HG03108 (cell line): Measurements from ENCODE around the gene USHBP1.

Experiments used
- ATAC-seq: cut with Tn5 transposase; IDR thresholded peaks from one replicate; pipeline ENCODE4 v1.9.1; 2021; ENCODE audit warnings: moderate library complexity; ENCODE audit not compliant: unreplicated experiment

Gene USHBP1

GRCh38 chr19:17264641-17264979 lies at the start of gene USHBP1:
TSS of gene USHBP1 (minus strand) at chr19:17264745. CDS start at chr19:17264299, 446 bp downstream.
- ATAC-seq: no peak

DNA sequence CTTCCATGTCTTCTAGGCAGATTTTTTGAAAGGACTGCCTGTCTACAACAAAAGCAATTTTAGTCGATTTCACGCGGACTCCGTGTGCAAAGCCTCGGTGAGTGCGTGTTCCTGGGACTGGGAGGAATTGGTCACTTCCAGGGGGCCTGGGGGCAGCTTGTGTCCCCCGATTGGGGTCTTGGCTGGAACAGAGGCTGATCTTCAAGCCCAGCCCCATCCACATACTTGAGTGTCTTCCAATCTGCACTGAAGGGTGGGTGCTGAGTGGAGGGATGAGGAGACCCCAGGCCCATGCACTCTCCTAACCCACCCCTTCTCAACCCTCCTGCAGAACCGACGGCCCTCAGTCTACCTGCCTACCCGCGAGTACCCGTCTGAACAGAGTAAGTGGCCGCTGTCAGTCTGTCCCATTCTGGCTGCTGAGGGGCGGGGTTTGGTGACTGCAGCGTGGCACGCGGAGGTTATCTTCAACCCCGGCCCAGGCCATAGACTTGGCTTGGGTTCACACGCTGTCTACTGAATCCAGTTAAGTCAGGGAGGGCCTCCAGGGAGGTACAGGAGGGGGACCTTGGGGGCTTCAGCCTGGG lies 49.6 kb upstream of the USHBP1 start:
- no peak for ATAC-seq

- no peak for ATAC-seq
Observed at GRCh38 chr19:17312189-17313113, 47.9 kb upstream of the USHBP1 start.

DNA sequence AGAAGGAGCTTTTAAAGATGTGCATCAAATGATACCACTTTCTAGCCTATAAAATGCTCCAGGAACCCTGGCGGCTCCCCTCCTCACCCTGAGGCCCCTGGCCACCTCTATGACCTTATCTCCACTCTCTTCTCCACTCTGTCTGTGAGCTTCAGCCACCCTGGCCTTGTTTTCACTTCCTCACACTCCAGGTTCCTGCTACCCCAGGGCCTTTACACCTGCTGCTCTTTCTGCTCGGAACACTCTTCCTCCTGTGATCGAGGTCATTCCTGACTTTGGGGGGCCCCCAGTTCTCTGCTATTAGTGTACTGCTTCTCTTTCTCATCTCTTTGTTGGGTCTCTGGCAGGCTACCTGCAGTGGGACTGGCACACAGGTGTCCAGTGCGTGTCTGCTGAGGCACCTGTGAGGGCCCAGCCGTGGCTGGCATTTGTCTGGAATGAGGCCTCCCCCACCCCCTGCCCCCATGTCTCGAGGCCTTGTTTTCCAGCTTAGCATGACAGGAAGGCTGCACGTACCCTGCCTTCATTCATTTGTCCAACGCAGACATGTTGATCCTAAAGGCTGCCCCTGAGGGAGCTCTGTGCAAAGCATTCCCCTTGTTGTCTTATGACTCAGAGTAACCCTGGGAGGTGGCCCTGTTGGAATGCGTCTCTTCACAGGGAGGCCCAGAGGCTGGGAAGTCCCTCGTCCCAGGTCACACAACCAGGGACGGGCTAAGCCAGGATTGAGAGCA lies 47.1 kb upstream of the USHBP1 start:
- ATAC-seq: no peak

DNA sequence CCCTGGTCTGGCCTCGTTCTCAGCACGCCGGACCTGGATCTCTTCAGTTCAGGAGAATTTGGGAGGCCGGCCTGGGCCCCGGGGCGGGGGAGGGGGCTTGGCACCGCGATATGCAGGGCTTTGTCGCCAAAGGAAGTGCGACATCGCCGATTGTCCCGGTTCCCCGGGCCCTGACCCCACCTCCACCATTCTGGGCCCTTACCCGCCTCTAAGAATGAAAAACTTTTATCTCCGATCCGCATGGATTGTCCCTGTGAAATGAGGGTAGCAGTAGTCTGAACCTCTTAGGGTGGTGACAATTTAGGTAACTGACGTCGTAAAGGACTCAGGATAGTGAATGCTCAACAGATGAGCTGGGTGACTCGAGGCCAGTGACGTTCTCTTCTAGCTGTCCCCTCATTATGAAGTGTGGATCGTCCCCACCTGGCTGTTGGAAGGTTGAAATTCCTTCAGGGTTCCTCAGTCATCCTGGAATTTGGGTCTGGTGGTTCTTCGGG lies 45.5 kb upstream of the USHBP1 start:
- no peak for ATAC-seq

- peak; percentile 45 for ATAC-seq
Observed at GRCh38 chr19:17309198-17309964, 44.8 kb upstream of the USHBP1 start, which contains the start of gene DDA1. TSS of gene DDA1 (plus strand) at chr19:17309563. CDS start at chr19:17309655, 92 bp downstream.

GRCh38 chr19:17307876-17308377 lies 43.4 kb upstream of the USHBP1 start:
- no peak for ATAC-seq

DNA sequence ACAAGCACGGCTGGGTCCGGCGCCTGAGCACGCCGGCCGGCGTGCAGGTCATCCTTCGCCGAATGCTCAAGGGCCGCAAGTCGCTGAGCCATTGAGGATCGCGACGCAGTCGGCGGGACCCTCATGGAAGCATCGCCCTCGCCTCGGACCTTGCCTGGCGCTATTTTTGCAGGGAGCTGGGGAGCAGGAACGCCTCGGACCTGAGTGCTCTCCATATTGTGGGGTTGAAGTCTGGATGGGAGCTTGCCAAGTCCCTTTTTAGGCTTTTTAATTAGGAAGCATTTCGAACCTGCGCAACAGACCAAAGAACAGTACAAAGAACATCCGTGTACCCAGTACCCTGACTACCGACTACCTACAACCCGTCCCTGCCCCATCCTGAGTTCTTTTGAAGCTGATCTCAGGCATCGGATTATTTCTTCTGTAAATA lies 41.8 kb upstream of the USHBP1 start:
- ATAC-seq: no peak

DNA sequence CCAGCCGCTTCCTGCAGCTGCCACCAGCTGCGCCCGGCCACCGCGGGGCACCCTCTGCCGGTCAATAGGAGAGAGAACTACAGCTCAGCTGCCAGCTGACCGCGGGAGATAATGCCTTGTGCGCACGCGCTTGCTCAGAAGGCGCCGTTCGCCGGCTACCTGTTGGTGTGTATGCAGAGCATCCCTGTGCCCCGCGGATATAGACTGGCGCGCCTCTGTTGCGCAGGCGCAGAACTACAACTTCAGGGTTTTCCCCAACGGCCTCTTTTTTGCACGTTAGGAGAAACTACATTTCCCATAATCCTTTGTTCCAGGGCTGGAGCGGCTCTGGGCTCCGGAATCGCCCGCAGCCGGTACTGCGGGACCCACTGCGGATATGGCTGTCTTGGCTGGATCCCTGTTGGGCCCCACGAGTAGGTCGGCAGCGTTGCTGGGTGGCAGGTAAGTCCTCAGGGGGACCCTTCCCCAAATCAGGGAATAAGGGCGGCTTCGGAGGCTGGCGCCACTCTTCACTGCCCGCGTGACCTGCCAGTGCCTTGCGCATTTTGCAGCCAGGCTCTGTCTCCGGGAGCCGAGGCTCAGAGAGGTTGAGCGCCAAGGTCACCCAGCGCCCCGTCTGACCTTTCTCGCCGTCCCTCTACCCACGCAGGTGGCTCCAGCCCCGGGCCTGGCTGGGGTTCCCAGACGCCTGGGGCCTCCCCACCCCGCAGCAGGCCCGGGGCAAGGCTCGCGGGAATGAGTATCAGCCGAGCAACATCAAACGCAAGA lies 41.2 kb upstream of the USHBP1 start, which contains the start of gene MRPL34:
Gene MRPL34 (plus strand): TSS at position 356 of the 768 bp plus-strand sequence. CDS start 21 bp downstream, at position 377.
- ATAC-seq: peak; percentile 63

GRCh38 chr19:17305216-17305516 lies 40.6 kb upstream of the USHBP1 start:
- ATAC-seq: no peak

GRCh38 chr19:17304386-17305215 lies 40.1 kb upstream of the USHBP1 start:
- ATAC-seq: no peak

DNA sequence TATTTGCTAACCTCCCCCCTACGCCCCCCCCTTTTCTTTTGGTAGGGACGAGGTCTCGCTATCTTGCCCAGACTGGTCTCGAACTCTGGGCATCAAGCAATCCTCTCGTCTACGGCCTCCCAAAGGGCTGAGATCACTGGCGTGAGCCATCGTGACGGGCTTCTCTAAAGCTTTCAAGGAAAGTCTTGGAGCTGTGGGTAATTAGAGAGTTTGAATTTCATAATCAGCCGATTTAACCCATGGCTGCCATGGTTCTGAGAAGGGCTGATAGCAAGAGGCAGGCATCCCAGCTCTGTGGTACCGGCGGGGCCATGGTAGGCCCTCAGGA lies 39.4 kb upstream of the USHBP1 start:
- no peak for ATAC-seq

DNA sequence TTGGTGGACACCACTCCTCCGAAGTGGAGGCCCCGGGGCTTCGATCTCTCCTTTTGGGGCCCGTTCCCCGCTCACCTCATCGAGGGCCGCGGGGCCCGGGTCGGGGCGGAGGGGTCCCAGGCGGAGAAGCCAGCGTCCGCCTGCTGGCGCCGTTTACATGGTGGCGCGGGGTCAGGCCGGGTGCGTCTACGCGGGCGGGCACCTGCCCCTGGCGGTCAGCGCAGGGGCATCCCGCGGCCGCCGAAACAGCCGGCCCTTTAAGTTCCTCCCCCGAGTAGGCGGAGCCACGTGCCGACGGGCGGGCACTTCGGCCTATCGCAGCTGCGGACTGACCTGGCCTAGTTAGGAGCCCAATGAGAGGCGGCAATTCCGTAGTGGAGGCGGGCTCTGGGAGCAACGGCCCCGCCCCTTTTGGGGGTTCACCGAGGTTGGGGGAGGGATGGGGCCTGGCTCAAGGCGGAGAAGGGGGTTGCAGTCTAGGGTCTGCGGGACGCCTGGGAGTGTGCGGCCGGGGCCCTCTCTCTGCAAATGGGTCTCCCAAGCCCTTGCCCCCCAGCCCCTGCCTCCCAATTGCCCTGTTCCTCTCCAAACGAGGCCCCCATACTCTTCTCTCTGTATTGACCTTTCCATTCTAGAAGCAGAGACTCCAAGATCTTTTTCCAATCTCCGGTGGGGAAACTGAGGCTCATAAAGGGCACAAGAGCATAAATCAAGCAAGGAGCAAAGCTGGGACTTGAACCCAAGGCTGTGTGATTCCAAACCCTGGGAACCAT lies 38.8 kb upstream of the USHBP1 start, which contains the start of gene ABHD8:
Gene ABHD8 (minus strand): TSS at position 259 of the 773 bp plus-strand sequence. CDS start 1,809 bp downstream, outside the sequence.
- ATAC-seq: peak; percentile 55

DNA sequence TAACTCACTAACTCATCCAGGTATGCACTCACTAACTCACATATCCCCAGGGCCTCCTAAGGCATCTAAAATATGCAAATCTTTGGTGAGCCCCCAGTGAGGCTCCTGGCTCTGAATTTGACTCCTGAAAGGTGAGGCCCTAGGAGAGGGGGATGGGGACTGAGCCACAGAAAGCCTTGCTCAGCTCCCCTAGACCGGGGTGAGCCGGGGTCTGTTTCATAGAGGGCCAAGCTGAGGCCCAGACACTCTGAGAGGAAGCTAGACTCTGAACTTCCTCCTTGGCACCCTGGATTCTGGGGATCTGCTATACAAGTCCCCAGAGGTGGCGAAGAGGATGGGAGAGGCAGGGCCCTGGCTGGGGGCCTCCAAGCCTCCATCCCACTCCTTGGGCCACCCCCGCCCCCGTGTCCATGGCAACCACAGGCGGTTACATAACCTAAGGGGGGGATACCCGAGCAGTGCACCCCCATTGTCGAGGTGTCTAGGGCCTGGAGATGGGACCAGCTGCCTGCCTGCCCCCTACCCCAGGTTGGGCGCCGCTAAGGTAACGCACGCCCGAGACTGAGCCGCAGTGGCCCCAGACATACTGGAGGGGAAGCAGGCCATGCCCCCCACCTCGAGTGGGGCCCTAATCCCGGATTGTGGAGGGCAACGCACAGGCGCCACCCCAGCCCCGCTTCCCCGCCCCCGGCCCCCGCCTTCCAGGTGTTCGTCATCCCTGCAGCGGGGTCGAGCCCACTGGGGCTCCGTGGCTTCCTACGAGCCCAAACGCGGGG lies 38.0 kb upstream of the USHBP1 start:
- no peak for ATAC-seq

- ATAC-seq: no peak
Observed at GRCh38 chr19:17300992-17301619, 36.6 kb upstream of the USHBP1 start.

- ATAC-seq: no peak
Observed at GRCh38 chr19:17296976-17297375, 32.4 kb upstream of the USHBP1 start.

DNA sequence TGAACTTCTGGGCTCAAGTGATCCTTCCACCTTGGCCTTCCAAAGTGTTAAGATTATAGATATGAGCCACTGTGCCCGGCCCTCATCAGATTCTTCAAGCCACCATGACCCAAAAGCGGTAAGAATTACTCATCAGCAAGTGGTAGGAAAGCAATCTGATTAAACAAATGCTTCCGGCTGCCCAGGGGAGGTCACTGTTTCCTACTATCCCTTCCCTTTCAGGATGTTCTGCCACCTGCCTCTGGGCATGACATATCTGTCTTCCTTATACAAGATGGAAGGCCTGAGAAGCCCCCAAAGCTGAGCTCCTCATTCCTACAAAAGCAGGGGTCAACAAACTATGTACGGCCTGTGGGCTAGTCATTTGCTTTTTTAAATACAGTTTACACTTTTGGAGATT lies 31.7 kb upstream of the USHBP1 start:
- ATAC-seq: no peak
